ENCODE data around the gene OR4X2. TPM values are rescaled to one million over a fixed set of nuclear protein-coding genes. Genes with fewer than 3 reads are reported as not detected.

OR4X2 gene
- total RNA-seq, 1 experiment from 2014 or later = not detected

DNA sequence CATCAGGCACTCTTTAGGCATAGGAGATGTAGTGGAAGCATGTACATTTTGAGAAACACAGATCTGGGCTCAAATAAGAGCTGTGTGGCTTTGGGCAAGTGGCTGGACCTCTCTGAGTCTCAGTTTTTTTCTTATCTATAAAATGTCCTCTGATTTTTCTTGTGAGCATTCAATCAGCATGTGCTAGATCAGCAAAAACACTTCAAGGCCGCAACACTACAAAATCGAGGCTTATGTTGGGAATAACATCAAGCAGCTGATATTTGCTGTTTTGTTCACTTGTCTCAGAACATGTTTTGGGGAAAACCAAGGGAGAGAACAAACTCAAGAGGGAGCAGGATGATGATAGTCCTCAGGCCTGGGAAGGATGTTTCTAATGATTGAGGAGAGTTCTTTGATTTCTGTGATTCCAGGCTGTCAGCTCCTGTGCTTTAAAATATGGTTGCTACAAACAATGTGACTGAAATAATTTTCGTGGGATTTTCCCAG, 18.6 kb downstream of the OR4X2 start, which contains the start of gene OR4X1:
TSS of gene OR4X1 (plus strand) at position 439 of the 489 bp plus-strand sequence. CDS start at position 439, 0 bp downstream.
- Histone ChIP-seq H4K20me1 (ENCODE audit: insufficient read depth) (no peaks in the 10 kb centered on the region), H3K36me3 (ENCODE audit: low read depth) (no peaks in the 10 kb centered on the region), H3K79me2 (ENCODE audit: low read depth) (no peaks in the 10 kb centered on the region), H3K27me3 (ENCODE audit: insufficient read depth, low read depth) (0 out of 2 replicates have a peak, but pooled peaks cover 6% of the 10 kb centered on the region), H3F3A (ENCODE audit: insufficient read depth, low read depth) (no peaks in the 10 kb centered on the region), H3K9me3 (ENCODE audit: insufficient read depth, low read depth) (0 out of 2 replicates have a peak, but pooled peaks cover 3% of the 10 kb centered on the region), H3K4me3 (no peak within 1 kb of the TSS), H3K4me1 (replicated peaks; ENCODE audit: insufficient read depth) (no peaks in the 10 kb centered on the region), H3K27ac (no peak within 1 kb of the TSS), H2AFZ (no peak within 1 kb of the TSS), H3K9me2 (ENCODE audit: insufficient read depth) (no peaks in the 10 kb centered on the region), H3K4me2 (no peak within 1 kb of the TSS)
- TF ChIP-seq, protein P1, sequence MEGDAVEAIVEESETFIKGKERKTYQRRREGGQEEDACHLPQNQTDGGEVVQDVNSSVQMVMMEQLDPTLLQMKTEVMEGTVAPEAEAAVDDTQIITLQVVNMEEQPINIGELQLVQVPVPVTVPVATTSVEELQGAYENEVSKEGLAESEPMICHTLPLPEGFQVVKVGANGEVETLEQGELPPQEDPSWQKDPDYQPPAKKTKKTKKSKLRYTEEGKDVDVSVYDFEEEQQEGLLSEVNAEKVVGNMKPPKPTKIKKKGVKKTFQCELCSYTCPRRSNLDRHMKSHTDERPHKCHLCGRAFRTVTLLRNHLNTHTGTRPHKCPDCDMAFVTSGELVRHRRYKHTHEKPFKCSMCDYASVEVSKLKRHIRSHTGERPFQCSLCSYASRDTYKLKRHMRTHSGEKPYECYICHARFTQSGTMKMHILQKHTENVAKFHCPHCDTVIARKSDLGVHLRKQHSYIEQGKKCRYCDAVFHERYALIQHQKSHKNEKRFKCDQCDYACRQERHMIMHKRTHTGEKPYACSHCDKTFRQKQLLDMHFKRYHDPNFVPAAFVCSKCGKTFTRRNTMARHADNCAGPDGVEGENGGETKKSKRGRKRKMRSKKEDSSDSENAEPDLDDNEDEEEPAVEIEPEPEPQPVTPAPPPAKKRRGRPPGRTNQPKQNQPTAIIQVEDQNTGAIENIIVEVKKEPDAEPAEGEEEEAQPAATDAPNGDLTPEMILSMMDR (conservative IDR thresholded peaks at IDR 0.05) = no peak
- TF ChIP-seq EZH2 (IDR thresholded peaks at IDR 0.05; ENCODE audit: low read depth) = no peak
- intact Hi-C loops (cut with micrococcal nuclease; ENCODE audit: unreplicated experiment) = no loop called here
- POLR2A ChIA-PET (ENCODE audit: unreplicated experiment) = no interaction called here
- CTCF ChIA-PET = no interaction called here
- BruUV-seq (replicated peaks) = no TSS peak
- DNase-seq = no peak

DNA sequence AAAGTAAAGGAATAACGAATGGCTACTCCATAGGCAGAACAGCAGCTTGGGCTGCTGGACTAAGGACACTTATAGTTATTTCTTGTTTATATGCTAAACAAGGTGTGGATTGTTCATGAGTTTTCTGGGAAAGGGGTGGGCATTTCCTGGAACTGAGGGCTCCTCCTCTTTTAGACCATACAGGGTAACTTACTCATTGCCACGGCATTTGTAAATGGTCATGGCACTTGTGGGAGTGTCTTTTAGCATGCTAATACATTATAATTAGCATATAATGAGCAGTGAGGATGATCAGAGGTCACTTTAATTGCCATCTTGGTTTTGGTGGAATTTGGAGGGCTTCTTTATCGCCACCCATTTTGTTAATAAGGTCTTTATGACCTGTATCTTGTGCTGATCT, 25.7 kb downstream of the OR4X2 start:
- H2AFZ ChIP-seq = no peak overlapping the region
- TF ChIP-seq, protein P1 (conservative IDR thresholded peaks at IDR 0.05) = no peak
- no peak for TF ChIP-seq EZH2 (IDR thresholded peaks at IDR 0.05; ENCODE audit: low read depth)
- no peaks in the 10 kb centered on the region for H3K79me2 ChIP-seq (ENCODE audit: low read depth)
- BruUV-seq (replicated peaks) = no TSS peak
- DNase-seq = no peak
- H3K9me2 ChIP-seq (ENCODE audit: insufficient read depth) = no peaks in the 10 kb centered on the region
- no peaks in the 10 kb centered on the region for H3K4me1 ChIP-seq (replicated peaks; ENCODE audit: insufficient read depth)
- H3K9me3 ChIP-seq (ENCODE audit: insufficient read depth, low read depth) = no peaks in the 10 kb centered on the region
- ChIA-PET CTCF (no interaction called here), POLR2A (ENCODE audit: unreplicated experiment) (no interaction called here)
- no peaks in the 10 kb centered on the region for H4K20me1 ChIP-seq (ENCODE audit: insufficient read depth)
- no peak overlapping the region for H3K4me3 ChIP-seq
- no peaks in the 10 kb centered on the region for H3K27me3 ChIP-seq (ENCODE audit: insufficient read depth, low read depth)
- intact Hi-C loops (cut with micrococcal nuclease; ENCODE audit: unreplicated experiment) = no loop called here
- no peak overlapping the region for H3K4me2 ChIP-seq
- H3K27ac ChIP-seq = no peak overlapping the region
- H3F3A ChIP-seq (ENCODE audit: insufficient read depth, low read depth) = no peaks in the 10 kb centered on the region
- H3K36me3 ChIP-seq (ENCODE audit: low read depth) = no peaks in the 10 kb centered on the region

DNA sequence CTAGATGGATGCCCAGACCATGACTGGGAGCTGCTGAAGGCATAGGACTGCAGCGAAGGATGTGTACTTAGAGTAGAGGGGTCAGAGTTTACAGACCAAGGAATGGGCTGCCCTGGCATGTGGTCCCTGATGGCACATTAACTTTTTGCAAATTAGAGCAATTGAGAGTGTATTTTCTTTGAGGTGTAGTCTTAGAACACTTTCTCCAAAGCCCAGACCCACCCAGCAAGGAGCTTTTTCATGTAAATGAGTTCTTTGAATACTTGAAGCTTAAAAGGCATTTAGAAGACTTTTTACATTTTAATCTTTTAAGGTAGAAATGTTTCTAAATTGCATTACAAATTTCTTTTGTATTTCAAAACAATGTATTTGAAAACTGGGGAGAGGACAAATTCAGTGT, 27.7 kb downstream of the OR4X2 start:
- no peak for DNase-seq
- H3K9me2 ChIP-seq (ENCODE audit: insufficient read depth) = no peaks in the 10 kb centered on the region
- no peak overlapping the region for H3K4me2 ChIP-seq
- H3K79me2 ChIP-seq (ENCODE audit: low read depth) = no peaks in the 10 kb centered on the region
- no peak overlapping the region for H3K4me3 ChIP-seq
- no peaks in the 10 kb centered on the region for H3F3A ChIP-seq (ENCODE audit: insufficient read depth, low read depth)
- intact Hi-C loops (cut with micrococcal nuclease; ENCODE audit: unreplicated experiment) = no loop called here
- H3K4me1 ChIP-seq (replicated peaks; ENCODE audit: insufficient read depth) = no peaks in the 10 kb centered on the region
- ChIA-PET POLR2A (ENCODE audit: unreplicated experiment) (no interaction called here), CTCF (no interaction called here)
- H4K20me1 ChIP-seq (ENCODE audit: insufficient read depth) = no peaks in the 10 kb centered on the region
- no peaks in the 10 kb centered on the region for H3K27me3 ChIP-seq (ENCODE audit: insufficient read depth, low read depth)
- no peak overlapping the region for H2AFZ ChIP-seq
- no peak overlapping the region for H3K27ac ChIP-seq
- no peaks in the 10 kb centered on the region for H3K36me3 ChIP-seq (ENCODE audit: low read depth)
- no TSS peak for BruUV-seq (replicated peaks)
- TF ChIP-seq EZH2 (IDR thresholded peaks at IDR 0.05; ENCODE audit: low read depth) = no peak
- TF ChIP-seq, protein P1 (conservative IDR thresholded peaks at IDR 0.05) = no peak
- H3K9me3 ChIP-seq (ENCODE audit: insufficient read depth, low read depth) = no peaks in the 10 kb centered on the region

Other genes with a start within 250 kb of the OR4X2 start
- gene OR4B1, start 28.3 kb upstream of the OR4X2 start, total RNA-seq (2021) = not detected in 2 replicates
- gene OR4X1, start 18.8 kb downstream of the OR4X2 start, total RNA-seq (2021) = not detected in 2 replicates
- not detected in 2 replicates for gene OR4S1, start 61.1 kb downstream of the OR4X2 start, total RNA-seq (2021)
- not detected in 2 replicates for gene OR4C3, start 79.8 kb downstream of the OR4X2 start, total RNA-seq (2021)
- gene OR4C5, start 121.4 kb downstream of the OR4X2 start, total RNA-seq (2021) = not detected in 2 replicates
- gene OR4A47, start 243.7 kb downstream of the OR4X2 start, total RNA-seq (2021) = not detected in 2 replicates

Measured in PC-9 (cell line).